PC-9 (cell line): Measurements from ENCODE around the gene TNC. TPM values are rescaled to one million over a fixed set of nuclear protein-coding genes. Genes with fewer than 3 reads are reported as not detected.

Experiments used
- BruUV-seq: library from RNA; stranded (reverse); fragments of 400-500 nt; replicated peaks from 2 replicates; lab custom pipeline; 2021; lab: Mats Ljungman, UMichigan
- CTCF ChIA-PET: fragments of 300-600 bp; sonication (Branson Sonifier 250); formaldehyde crosslinking; loops from one replicate; lab custom pipeline; 2022; ENCODE audit warnings: antibody characterized with exemption; lab: Charles Lee
- POLR2A ChIA-PET: fragments of 300-600 bp; sonication (Branson Sonifier 250); formaldehyde crosslinking; loops from one replicate; lab custom pipeline; 2022; ENCODE audit warnings: antibody characterized with exemption; ENCODE audit not compliant: unreplicated experiment; lab: Charles Lee
- DNase-seq, 2 experiments: peaks; one replicate each; pipeline versions ENCODE4 v3.0.0 to v3.0.0-alpha.2; 2015 to 2022; ENCODE audit warnings: mixed read lengths in 1 of 2
- H2AFZ ChIP-seq: fragments of 200-600 bp; sonication (generic); 2 replicates; pipeline ENCODE4 v1.8.1; 2017; ENCODE audit warnings: antibody characterized with exemption
- H3F3A ChIP-seq: fragments of 200-600 bp; sonication (generic); 2 replicates; pipeline ENCODE4 v1.8.1; 2017; ENCODE audit warnings: antibody characterized with exemption, mild to moderate bottlenecking, low read depth; ENCODE audit not compliant: insufficient read depth
- H3K27ac ChIP-seq: fragments of 200-600 bp; sonication (generic); 2 replicates; pipeline ENCODE4 v1.6.1; 2016; ENCODE audit warnings: mixed run types
- H3K27me3 ChIP-seq: fragments of 200-600 bp; sonication (generic); 2 replicates; pipeline ENCODE4 v1.6.1; 2016; ENCODE audit warnings: low read depth, mixed run types; ENCODE audit not compliant: insufficient read depth
- H3K36me3 ChIP-seq: fragments of 200-600 bp; sonication (generic); 2 replicates; pipeline ENCODE4 v1.6.1; 2016; ENCODE audit warnings: low read depth, mixed run types
- H3K4me1 ChIP-seq: fragments of 200-600 bp; sonication (generic); replicated peaks from 2 replicates; pipeline ENCODE4 v1.6.1; 2016; ENCODE audit warnings: mixed run types; ENCODE audit not compliant: insufficient read depth
- H3K4me2 ChIP-seq: fragments of 200-600 bp; sonication (generic); 2 replicates; pipeline ENCODE4 v1.6.1; 2017; ENCODE audit warnings: mixed run types
- H3K4me3 ChIP-seq: fragments of 200-600 bp; sonication (generic); 2 replicates; pipeline ENCODE4 v1.6.1; 2016; ENCODE audit warnings: mixed run types
- H3K79me2 ChIP-seq: fragments of 200-600 bp; sonication (generic); 2 replicates; pipeline ENCODE4 v1.6.1; 2017; ENCODE audit warnings: low read depth, mixed run types
- H3K9me2 ChIP-seq: fragments of 200-600 bp; sonication (generic); 2 replicates; pipeline ENCODE4 v1.8.1; 2017; ENCODE audit warnings: mild to moderate bottlenecking; ENCODE audit not compliant: insufficient read depth
- H3K9me3 ChIP-seq: fragments of 200-600 bp; sonication (generic); 2 replicates; pipeline ENCODE4 v1.8.1; 2016; ENCODE audit warnings: low read depth; ENCODE audit not compliant: insufficient read depth
- H4K20me1 ChIP-seq: fragments of 200-600 bp; sonication (generic); 2 replicates; pipeline ENCODE4 v1.8.1; 2017; ENCODE audit not compliant: insufficient read depth
- CTCF ChIP-seq: fragments of 200-600 bp; sonication (generic); conservative IDR thresholded peaks from 2 replicates; pipeline ENCODE4 v1.6.1; 2017; ENCODE audit warnings: mixed run types, antibody characterized with exemption, mild to moderate bottlenecking, moderate library complexity
- EZH2 ChIP-seq: fragments of 200-600 bp; sonication (generic); IDR thresholded peaks from 2 replicates; pipeline ENCODE4 v1.8.0; 2017; ENCODE audit warnings: antibody characterized with exemption, low read depth
- intact Hi-C: fragments of 100-400 bp; cut with micrococcal nuclease; formaldehyde crosslinking; loops from one replicate; pipeline ENCODE4 v1.10.0; 2022; ENCODE audit not compliant: unreplicated experiment
- total RNA-seq: library from RNA; stranded (reverse); gene quantifications from 2 replicates; pipeline ENCODE4 v1.2.3, GENCODE V29; 2021

TNC gene
- total RNA-seq, 1 experiment from 2014 or later = 1.1 TPM

DNA sequence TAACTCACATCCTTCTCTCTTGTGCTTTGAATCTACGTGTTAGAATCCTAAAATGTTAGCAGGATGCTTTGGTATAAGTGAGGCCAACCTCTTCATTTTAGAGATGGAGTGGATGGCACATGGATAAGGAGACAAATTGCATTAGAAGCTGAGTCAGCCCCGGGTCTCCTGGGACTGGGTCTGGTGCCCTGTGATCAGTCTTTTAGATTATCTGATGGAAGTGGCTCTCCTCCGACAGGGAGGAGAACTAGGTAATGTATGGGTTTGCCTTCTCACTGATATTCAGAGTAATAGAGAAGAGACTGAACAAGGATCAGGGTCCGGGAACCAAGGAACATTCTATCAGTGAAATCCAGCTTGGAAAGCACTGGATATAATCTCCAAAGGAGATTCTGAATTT is 112.6 kb downstream of the TNC start:
- ChIA-PET POLR2A (no interaction called here), CTCF (no interaction called here)
- H3K27me3 ChIP-seq = peaks cover 18% of the 10 kb centered on the region; the same call in 1 of the 2 replicates
- no peaks in the 10 kb centered on the region for H3K9me3 ChIP-seq
- no peaks in the 10 kb centered on the region for H3F3A ChIP-seq
- no peak overlapping the region for H2AFZ ChIP-seq
- no peaks in the 10 kb centered on the region for H3K36me3 ChIP-seq
- no peaks in the 10 kb centered on the region for H3K9me2 ChIP-seq
- no peak for TF ChIP-seq EZH2
- TF ChIP-seq CTCF = no peak
- H3K4me2 ChIP-seq = no peak overlapping the region
- no peak overlapping the region for H3K4me3 ChIP-seq
- no peak overlapping the region for H3K27ac ChIP-seq
- no peaks in the 10 kb centered on the region for H4K20me1 ChIP-seq
- H3K79me2 ChIP-seq = no peaks in the 10 kb centered on the region
- BruUV-seq = no TSS peak
- no peaks in the 10 kb centered on the region for H3K4me1 ChIP-seq
- intact Hi-C loops = no loop called here
- no peak for DNase-seq

DNA sequence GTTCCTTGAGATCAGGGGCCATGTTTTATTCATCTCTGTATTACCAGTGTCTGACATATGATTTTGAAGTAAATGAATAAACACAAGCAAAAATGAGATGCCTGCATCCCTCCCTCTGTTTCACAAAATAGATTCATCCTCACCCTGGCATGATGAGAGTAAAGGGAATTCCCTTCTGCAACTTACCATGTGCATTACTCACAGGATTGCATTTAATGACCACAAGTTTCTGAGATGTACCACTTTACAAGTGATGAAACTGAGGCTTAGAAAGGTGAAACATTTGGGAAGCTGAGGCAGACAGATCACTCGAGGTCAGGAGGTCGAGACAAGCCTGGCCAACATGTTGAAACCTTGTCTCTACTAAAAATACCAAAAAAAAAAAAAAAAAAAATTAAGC is 113.4 kb downstream of the TNC start:
- BruUV-seq = no TSS peak
- no peaks in the 10 kb centered on the region for H3K9me2 ChIP-seq
- no peak overlapping the region for H3K4me3 ChIP-seq
- no peaks in the 10 kb centered on the region for H3K79me2 ChIP-seq
- POLR2A ChIA-PET = no interaction called here
- H3K9me3 ChIP-seq = no peaks in the 10 kb centered on the region
- H3K4me2 ChIP-seq = no peak overlapping the region
- CTCF ChIA-PET = no interaction called here
- no peaks in the 10 kb centered on the region for H3K4me1 ChIP-seq
- no peaks in the 10 kb centered on the region for H3F3A ChIP-seq
- peaks cover 15% of the 10 kb centered on the region; the same call in 1 of the 2 replicates for H3K27me3 ChIP-seq
- no peak overlapping the region for H2AFZ ChIP-seq
- intact Hi-C loops = loop anchor here (1.0 kb wide), 1 partner anchor 37 kb away; no protein-coding TSS in a partner anchor
- TF ChIP-seq CTCF (no peak), EZH2 (no peak)
- DNase-seq = no peak
- H4K20me1 ChIP-seq = no peaks in the 10 kb centered on the region
- no peaks in the 10 kb centered on the region for H3K36me3 ChIP-seq
- no peak overlapping the region for H3K27ac ChIP-seq

DNA sequence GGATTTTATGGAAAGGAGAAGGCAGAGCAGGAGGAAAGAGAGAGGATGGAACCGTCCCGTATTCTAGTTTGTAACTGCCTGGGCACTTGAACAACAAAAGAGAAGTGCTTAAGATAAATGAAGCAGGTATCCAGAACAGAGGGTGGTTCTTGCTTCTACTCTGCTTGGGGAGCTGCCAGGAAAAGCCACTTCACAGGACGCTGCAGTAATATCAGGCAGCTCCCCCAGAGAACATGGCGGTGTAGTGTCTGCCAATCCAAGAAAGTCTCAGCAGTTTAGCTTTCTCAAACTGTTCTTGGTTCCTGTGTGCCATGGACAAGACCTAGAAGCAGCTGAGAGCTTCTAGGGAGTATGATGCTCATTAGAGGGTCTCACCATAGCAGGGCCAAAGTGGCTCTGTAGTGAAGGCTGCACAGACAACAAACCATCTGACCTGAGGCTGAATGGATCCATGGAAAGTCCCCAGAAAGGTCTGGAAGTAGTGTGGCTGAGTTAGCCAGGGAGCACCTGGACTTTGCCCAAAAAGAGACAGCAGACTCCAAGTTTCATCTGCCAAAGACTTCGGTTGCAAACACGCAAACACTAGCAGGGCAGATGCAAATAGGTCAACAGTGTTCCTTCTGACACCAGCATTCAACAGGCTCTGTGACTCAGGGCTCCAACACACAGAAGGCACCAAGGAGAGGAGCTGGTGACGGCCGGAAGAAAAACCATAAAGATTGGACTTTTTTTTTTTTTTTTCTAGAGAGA is 115.4 kb downstream of the TNC start:
- POLR2A ChIA-PET = no interaction called here
- no peak overlapping the region for H2AFZ ChIP-seq
- no peaks in the 10 kb centered on the region for H4K20me1 ChIP-seq
- peaks cover 16% of the 10 kb centered on the region; the same call in 1 of the 2 replicates for H3K27me3 ChIP-seq
- H3K9me2 ChIP-seq = no peaks in the 10 kb centered on the region
- DNase-seq = no peak
- no peaks in the 10 kb centered on the region for H3K4me1 ChIP-seq
- intact Hi-C loops = no loop called here
- H3K27ac ChIP-seq = no peak overlapping the region
- BruUV-seq = no TSS peak
- H3F3A ChIP-seq = no peaks in the 10 kb centered on the region
- no peaks in the 10 kb centered on the region for H3K9me3 ChIP-seq
- H3K79me2 ChIP-seq = no peaks in the 10 kb centered on the region
- no peak overlapping the region for H3K4me3 ChIP-seq
- no peak overlapping the region for H3K4me2 ChIP-seq
- TF ChIP-seq CTCF (no peak), EZH2 (no peak)
- CTCF ChIA-PET = no interaction called here
- H3K36me3 ChIP-seq = no peaks in the 10 kb centered on the region
